Measurements from ENCODE around the gene PAH.

The PAH gene

GRCh38 chr12:102957339-102958050 lies 40.5 kb upstream of the PAH start, which contains the start of gene ASCL1:
Gene ASCL1 (plus strand): TSS chr12:102957674. CDS start chr12:102958245, 571 bp downstream.
- H3K4me3 ChIP-seq (ENCODE audit: low read length) = peak within 1 kb of the TSS; percentile 34
- no peak for TF ChIP-seq CTCF (conservative IDR thresholded peaks at IDR 0.05; ENCODE audit: low read depth, low read length)
- no peak for DNase-seq (ENCODE audit: low read depth)

GRCh38 chr12:102956738-102957327 lies 39.8 kb upstream of the PAH start:
- no peak for TF ChIP-seq CTCF (conservative IDR thresholded peaks at IDR 0.05; ENCODE audit: low read depth, low read length)
- H3K4me3 ChIP-seq (ENCODE audit: low read length) = no peak overlapping the region
- DNase-seq (ENCODE audit: low read depth) = no peak

GRCh38 chr12:102955926-102956737 lies 39.1 kb upstream of the PAH start:
- no peak for TF ChIP-seq CTCF (conservative IDR thresholded peaks at IDR 0.05; ENCODE audit: low read depth, low read length)
- no peak for DNase-seq (ENCODE audit: low read depth)
- no peak overlapping the region for H3K4me3 ChIP-seq (ENCODE audit: low read length)

- H3K4me3 ChIP-seq (ENCODE audit: low read length) = no peak overlapping the region
- DNase-seq (ENCODE audit: low read depth) = no peak
- TF ChIP-seq CTCF (conservative IDR thresholded peaks at IDR 0.05; ENCODE audit: low read depth, low read length) = no peak
Measured at GRCh38 chr12:102954134-102954533, 37.1 kb upstream of the PAH start.

GRCh38 chr12:102953221-102953620 lies 36.2 kb upstream of the PAH start:
- no peak for DNase-seq (ENCODE audit: low read depth)
- no peak for TF ChIP-seq CTCF (conservative IDR thresholded peaks at IDR 0.05; ENCODE audit: low read depth, low read length)
- H3K4me3 ChIP-seq (ENCODE audit: low read length) = no peak overlapping the region

GRCh38 chr12:102951841-102952240 lies 34.8 kb upstream of the PAH start:
- TF ChIP-seq CTCF (conservative IDR thresholded peaks at IDR 0.05; ENCODE audit: low read depth, low read length) = no peak
- DNase-seq (ENCODE audit: low read depth) = no peak
- no peak overlapping the region for H3K4me3 ChIP-seq (ENCODE audit: low read length)

All from retinal pigment epithelial cell (primary cell).